Keratinocyte (primary cell): ENCODE results near the gene PXYLP1. TPM values are rescaled to one million over a fixed set of nuclear protein-coding genes. Genes with fewer than 3 reads are reported as not detected.

ENCODE experiments used
- DNase-seq: peaks from one replicate; pipeline ENCODE4 v3.0.0-alpha.2; 2011; ENCODE audit warnings: low read depth, missing footprints, low spot score
- FAIRE-seq: peaks from 2 replicates; lab custom pipeline; 2011; peaks lifted over from hg19 to GRCh38; lab: Jason Lieb, UNC
- H2AFZ ChIP-seq: 2 replicates; pipeline ENCODE4 v1.6.0; 2012; ENCODE audit warnings: low read length, control low read depth, inconsistent platforms; ENCODE audit not compliant: control insufficient read depth
- H3K27ac ChIP-seq: 2 replicates; pipeline ENCODE4 v1.5.1; 2011; ENCODE audit warnings: low read length; ENCODE audit not compliant: control insufficient read depth, insufficient read depth
- H3K27me3 ChIP-seq: 3 replicates; pipeline ENCODE4 v1.6.0; 2011; ENCODE audit warnings: low read length; ENCODE audit not compliant: control insufficient read depth, insufficient read depth; ENCODE audit errors: extremely low read depth
- H3K36me3 ChIP-seq, 2 experiments: 2 replicates in 1 of 2; 3 replicates in 1 of 2; pipeline ENCODE4 v1.5.1; 2011; ENCODE audit warnings: low read length in 2 of 2, mild to moderate bottlenecking in 1 of 2; ENCODE audit not compliant: control insufficient read depth in 2 of 2, insufficient read depth in 2 of 2; ENCODE audit errors: extremely low read depth in 1 of 2
- H3K4me1 ChIP-seq: 3 replicates; pipeline ENCODE4 v1.5.1; 2011; ENCODE audit warnings: low read length; ENCODE audit not compliant: control insufficient read depth, insufficient read depth; ENCODE audit errors: extremely low read depth
- H3K4me2 ChIP-seq: 3 replicates; pipeline ENCODE4 v1.6.0; 2011; ENCODE audit warnings: low read depth, low read length; ENCODE audit not compliant: control insufficient read depth, insufficient read depth; ENCODE audit errors: extremely low read depth
- H3K4me3 ChIP-seq, 3 experiments: fragments of 200-600 bp in 1 of 3; sonication (generic) in 1 of 3; 2 replicates in 2 of 3; 3 replicates in 1 of 3; pipeline ENCODE4 v1.5.1; 2011 to 2016; ENCODE audit warnings: low read length in 3 of 3, mild to moderate bottlenecking in 3 of 3, control low read depth in 2 of 3, inconsistent platforms in 1 of 3, low read depth in 1 of 3, mixed read lengths in 1 of 3, mixed run types in 1 of 3, moderate library complexity in 1 of 3; ENCODE audit not compliant: control insufficient read depth in 2 of 3, insufficient read depth in 2 of 3; ENCODE audit errors: extremely low read depth in 1 of 3
- H3K79me2 ChIP-seq: 2 replicates; pipeline ENCODE4 v1.6.0; 2012; ENCODE audit warnings: low read length; ENCODE audit not compliant: control insufficient read depth, insufficient read depth
- H3K9ac ChIP-seq: 3 replicates; pipeline ENCODE4 v1.6.0; 2011; ENCODE audit warnings: low read length; ENCODE audit not compliant: control insufficient read depth, insufficient read depth; ENCODE audit errors: extremely low read depth
- H3K9me1 ChIP-seq: 3 replicates; pipeline ENCODE4 v1.6.0; 2011; ENCODE audit warnings: low read length; ENCODE audit not compliant: control insufficient read depth, insufficient read depth; ENCODE audit errors: extremely low read depth
- H3K9me3 ChIP-seq: 2 replicates; pipeline ENCODE4 v1.5.1; 2012; ENCODE audit warnings: low read depth, low read length; ENCODE audit not compliant: control insufficient read depth
- H4K20me1 ChIP-seq: 3 replicates; pipeline ENCODE4 v1.6.0; 2011; ENCODE audit warnings: low read length; ENCODE audit not compliant: control insufficient read depth, insufficient read depth; ENCODE audit errors: extremely low read depth
- CTCF ChIP-seq, 3 experiments: IDR thresholded peaks in 1 of 3; conservative IDR thresholded peaks in 1 of 3; optimal IDR thresholded peaks in 1 of 3; 2 replicates in 2 of 3; 3 replicates in 1 of 3; pipeline versions ENCODE3 to v1.5.1; 2011; ENCODE audit warnings: low read length in 3 of 3, mild to moderate bottlenecking in 3 of 3, moderate library complexity in 2 of 3, control low read depth in 1 of 3, inconsistent platforms in 1 of 3; ENCODE audit not compliant: insufficient read depth in 2 of 3; ENCODE audit errors: extremely low read depth in 1 of 3
- EZH2 ChIP-seq: IDR thresholded peaks from one replicate; pipeline ENCODE4 v1.6.1; 2012; ENCODE audit warnings: inconsistent platforms, mild to moderate bottlenecking, low read length, moderate library complexity
- dilution Hi-C: fragments of 300-500 bp; cut with MboI; formaldehyde crosslinking; loops from one replicate; pipeline ENCODE4 v1.7.0; 2020; ENCODE audit warnings: low sequenced_read_pairs; ENCODE audit not compliant: extremely low pct_ligation_motif_present
- polyA plus RNA-seq, 5 experiments: library from polyadenylated mRNA; depleted of rRNA in 3 of 5; stranded (reverse) in 3 of 5; stranded (forward) in 1 of 5; unstranded in 1 of 5; fragments of >200 nt; gene quantifications; 1 replicate in 1 of 5; 2 replicates in 3 of 5; 3 replicates in 1 of 5; pipeline versions ENCODE4 v1.2.1 to v1.2.3, GENCODE V29; 2011 to 2012; ENCODE audit warnings: missing spikeins in 2 of 5, low read depth in 1 of 5, low replicate concordance in 1 of 5

PXYLP1 gene
- polyA plus RNA-seq, 1 donor (not counting 4 experiments of a cell fraction or from before 2014, with no cell fraction given) = 3.0 TPM

GRCh38 chr3:141311496-141312353 is 80.1 kb downstream of the PXYLP1 start:
- Histone ChIP-seq H2AFZ (peak overlapping the region; percentile 98), H3K9me1 (no peaks in the 10 kb centered on the region), H3K9me3 (no peaks in the 10 kb centered on the region), H3K4me2 (peak overlapping the region; percentile 96), H3K4me3 (peak overlapping the region; percentile 83 to 94 (median 88)), H3K79me2 (peaks cover 4% of the 10 kb centered on the region), H3K27ac (peak overlapping the region; percentile 50), H3K9ac (peak overlapping the region; percentile 83), H4K20me1 (no peaks in the 10 kb centered on the region), H3K4me1 (peaks cover 17% of the 10 kb centered on the region), H3K27me3 (no peaks in the 10 kb centered on the region), H3K36me3 (no peaks in the 10 kb centered on the region)
- FAIRE-seq (peak; percentile 57), DNase-seq (peak; percentile 94)
- no peak for TF ChIP-seq EZH2
- TF ChIP-seq CTCF (optimal IDR thresholded peaks at IDR 0.05 in 1 of 3, IDR thresholded peaks at IDR 0.05 in 1 of 3, conservative IDR thresholded peaks at IDR 0.05 in 1 of 3; ENCODE audit: extremely low read depth in 1 of 3, insufficient read depth in 2 of 3, low read length in 3 of 3) = peak; percentile 71 to 85 (median 83)
- dilution Hi-C loops = no loop called here

GRCh38 chr3:141312354-141313092 is 80.9 kb downstream of the PXYLP1 start:
- no peaks in the 10 kb centered on the region for H3K36me3 ChIP-seq
- peak overlapping the region; percentile 71 to 88 (median 72) for H3K4me3 ChIP-seq
- no peaks in the 10 kb centered on the region for H4K20me1 ChIP-seq
- no peaks in the 10 kb centered on the region for H3K9me3 ChIP-seq
- peak overlapping the region; percentile 50 for H3K27ac ChIP-seq
- no peaks in the 10 kb centered on the region for H3K27me3 ChIP-seq
- DNase-seq (no peak), FAIRE-seq (no peak)
- peaks cover 4% of the 10 kb centered on the region for H3K79me2 ChIP-seq
- no peaks in the 10 kb centered on the region for H3K9me1 ChIP-seq
- H3K4me1 ChIP-seq = peaks cover 17% of the 10 kb centered on the region
- peak overlapping the region; percentile 83 for H3K9ac ChIP-seq
- peak overlapping the region; percentile 96 for H3K4me2 ChIP-seq
- peak overlapping the region; percentile 80 for H2AFZ ChIP-seq
- no peak for TF ChIP-seq CTCF (optimal IDR thresholded peaks at IDR 0.05 in 1 of 3, IDR thresholded peaks at IDR 0.05 in 1 of 3, conservative IDR thresholded peaks at IDR 0.05 in 1 of 3; ENCODE audit: extremely low read depth in 1 of 3, insufficient read depth in 2 of 3, low read length in 3 of 3)
- no peak for TF ChIP-seq EZH2
- dilution Hi-C loops = no loop called here
